Endometrium (tissue), 2 donors: ENCODE results near the gene CASKIN1.
"Not testable (repeated sequence)": the region's sequence is repeated elsewhere in the genome, so short reads cannot be mapped to it uniquely, and the experiment has no call there.

Experiments
- FAIRE-seq: peaks from 2 replicates; lab custom pipeline; 2012; peaks lifted over from hg19 to GRCh38; lab: Jason Lieb, UNC
- donor health status: control.
- donor health status: control.

The CASKIN1 gene

GRCh38 chr16:2129890-2130447, 66.4 kb downstream of the CASKIN1 start:
- FAIRE-seq, result not testable (repeated sequence)

GRCh38 chr16:2129251-2129650, 67.2 kb downstream of the CASKIN1 start:
- FAIRE-seq, result not testable (repeated sequence)

- FAIRE-seq, result not testable (repeated sequence)
These were observed 68.7 kb downstream of the CASKIN1 start for GRCh38 chr16:2127630-2128280.
